PC-9 (cell line): Measurements from ENCODE around the gene ZFHX3. TPM values are rescaled to one million over a fixed set of nuclear protein-coding genes. Genes with fewer than 3 reads are reported as not detected.

Source experiments
- BruUV-seq: library from RNA; stranded (reverse); fragments of 400-500 nt; replicated peaks from 2 replicates; lab custom pipeline; 2021; lab: Mats Ljungman, UMichigan
- CTCF ChIA-PET: fragments of 300-600 bp; sonication (Branson Sonifier 250); formaldehyde crosslinking; loops from one replicate; lab custom pipeline; 2022; ENCODE audit warnings: antibody characterized with exemption; lab: Charles Lee
- POLR2A ChIA-PET: fragments of 300-600 bp; sonication (Branson Sonifier 250); formaldehyde crosslinking; loops from one replicate; lab custom pipeline; 2022; ENCODE audit warnings: antibody characterized with exemption; ENCODE audit not compliant: unreplicated experiment; lab: Charles Lee
- DNase-seq, 2 experiments: peaks; one replicate each; pipeline versions ENCODE4 v3.0.0 to v3.0.0-alpha.2; 2015 to 2022; ENCODE audit warnings: mixed read lengths in 1 of 2
- H2AFZ ChIP-seq: fragments of 200-600 bp; sonication (generic); 2 replicates; pipeline ENCODE4 v1.8.1; 2017; ENCODE audit warnings: antibody characterized with exemption
- H3F3A ChIP-seq: fragments of 200-600 bp; sonication (generic); 2 replicates; pipeline ENCODE4 v1.8.1; 2017; ENCODE audit warnings: antibody characterized with exemption, mild to moderate bottlenecking, low read depth; ENCODE audit not compliant: insufficient read depth
- H3K27ac ChIP-seq: fragments of 200-600 bp; sonication (generic); 2 replicates; pipeline ENCODE4 v1.6.1; 2016; ENCODE audit warnings: mixed run types
- H3K27me3 ChIP-seq: fragments of 200-600 bp; sonication (generic); 2 replicates; pipeline ENCODE4 v1.6.1; 2016; ENCODE audit warnings: low read depth, mixed run types; ENCODE audit not compliant: insufficient read depth
- H3K36me3 ChIP-seq: fragments of 200-600 bp; sonication (generic); 2 replicates; pipeline ENCODE4 v1.6.1; 2016; ENCODE audit warnings: low read depth, mixed run types
- H3K4me1 ChIP-seq: fragments of 200-600 bp; sonication (generic); replicated peaks from 2 replicates; pipeline ENCODE4 v1.6.1; 2016; ENCODE audit warnings: mixed run types; ENCODE audit not compliant: insufficient read depth
- H3K4me2 ChIP-seq: fragments of 200-600 bp; sonication (generic); 2 replicates; pipeline ENCODE4 v1.6.1; 2017; ENCODE audit warnings: mixed run types
- H3K4me3 ChIP-seq: fragments of 200-600 bp; sonication (generic); 2 replicates; pipeline ENCODE4 v1.6.1; 2016; ENCODE audit warnings: mixed run types
- H3K79me2 ChIP-seq: fragments of 200-600 bp; sonication (generic); 2 replicates; pipeline ENCODE4 v1.6.1; 2017; ENCODE audit warnings: low read depth, mixed run types
- H3K9me2 ChIP-seq: fragments of 200-600 bp; sonication (generic); 2 replicates; pipeline ENCODE4 v1.8.1; 2017; ENCODE audit warnings: mild to moderate bottlenecking; ENCODE audit not compliant: insufficient read depth
- H3K9me3 ChIP-seq: fragments of 200-600 bp; sonication (generic); 2 replicates; pipeline ENCODE4 v1.8.1; 2016; ENCODE audit warnings: low read depth; ENCODE audit not compliant: insufficient read depth
- H4K20me1 ChIP-seq: fragments of 200-600 bp; sonication (generic); 2 replicates; pipeline ENCODE4 v1.8.1; 2017; ENCODE audit not compliant: insufficient read depth
- EZH2 ChIP-seq: fragments of 200-600 bp; sonication (generic); IDR thresholded peaks from 2 replicates; pipeline ENCODE4 v1.8.0; 2017; ENCODE audit warnings: antibody characterized with exemption, low read depth
- intact Hi-C: fragments of 100-400 bp; cut with micrococcal nuclease; formaldehyde crosslinking; loops from one replicate; pipeline ENCODE4 v1.10.0; 2022; ENCODE audit not compliant: unreplicated experiment
- total RNA-seq: library from RNA; stranded (reverse); gene quantifications from 2 replicates; pipeline ENCODE4 v1.2.3, GENCODE V29; 2021
- TF ChIP-seq, protein P1 (sequence below): fragments of 200-600 bp; sonication (generic); conservative IDR thresholded peaks from 2 replicates; pipeline ENCODE4 v1.6.1; 2017; ENCODE audit warnings: mixed run types, antibody characterized with exemption, mild to moderate bottlenecking, moderate library complexity

The ZFHX3 gene
- total RNA-seq, 1 experiment from 2014 or later: 23.1 TPM

DNA sequence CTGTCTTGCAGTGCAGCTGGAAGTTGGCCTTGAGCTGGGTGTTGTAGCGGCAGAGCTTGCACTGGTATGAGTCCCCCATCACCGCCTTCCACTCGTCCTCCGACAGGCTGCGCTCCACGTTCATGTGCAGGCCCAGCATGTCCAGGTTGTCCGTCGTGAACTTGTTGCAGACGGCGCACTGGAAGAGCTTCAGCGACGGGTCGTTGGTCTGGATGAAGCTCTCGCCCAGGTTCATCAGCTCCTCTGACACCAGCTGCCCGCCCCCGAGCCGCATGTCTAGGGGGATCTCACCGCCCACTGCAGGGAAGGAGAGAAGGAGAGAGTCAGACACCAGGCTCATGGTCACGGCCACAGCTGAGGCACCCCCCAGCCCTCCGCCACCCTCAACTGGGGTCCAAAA is 97.3 kb downstream of the ZFHX3 start:
- H3K9me3 ChIP-seq: no peaks in the 10 kb centered on the region
- no peak for TF ChIP-seq EZH2
- TF ChIP-seq, protein P1, sequence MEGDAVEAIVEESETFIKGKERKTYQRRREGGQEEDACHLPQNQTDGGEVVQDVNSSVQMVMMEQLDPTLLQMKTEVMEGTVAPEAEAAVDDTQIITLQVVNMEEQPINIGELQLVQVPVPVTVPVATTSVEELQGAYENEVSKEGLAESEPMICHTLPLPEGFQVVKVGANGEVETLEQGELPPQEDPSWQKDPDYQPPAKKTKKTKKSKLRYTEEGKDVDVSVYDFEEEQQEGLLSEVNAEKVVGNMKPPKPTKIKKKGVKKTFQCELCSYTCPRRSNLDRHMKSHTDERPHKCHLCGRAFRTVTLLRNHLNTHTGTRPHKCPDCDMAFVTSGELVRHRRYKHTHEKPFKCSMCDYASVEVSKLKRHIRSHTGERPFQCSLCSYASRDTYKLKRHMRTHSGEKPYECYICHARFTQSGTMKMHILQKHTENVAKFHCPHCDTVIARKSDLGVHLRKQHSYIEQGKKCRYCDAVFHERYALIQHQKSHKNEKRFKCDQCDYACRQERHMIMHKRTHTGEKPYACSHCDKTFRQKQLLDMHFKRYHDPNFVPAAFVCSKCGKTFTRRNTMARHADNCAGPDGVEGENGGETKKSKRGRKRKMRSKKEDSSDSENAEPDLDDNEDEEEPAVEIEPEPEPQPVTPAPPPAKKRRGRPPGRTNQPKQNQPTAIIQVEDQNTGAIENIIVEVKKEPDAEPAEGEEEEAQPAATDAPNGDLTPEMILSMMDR: no peak
- H3K79me2 ChIP-seq: 0 out of 2 replicates have a peak, but pooled peaks cover 5% of the 10 kb centered on the region
- no peaks in the 10 kb centered on the region for H3K4me1 ChIP-seq
- H3K4me2 ChIP-seq: no peak overlapping the region
- 0 out of 2 replicates have a peak, but pooled peaks cover 5% of the 10 kb centered on the region for H3K36me3 ChIP-seq
- H4K20me1 ChIP-seq: peaks cover 4% of the 10 kb centered on the region; the same call in 1 of the 2 replicates
- DNase-seq: no peak
- no peak overlapping the region for H2AFZ ChIP-seq
- no peaks in the 10 kb centered on the region; the same call in 1 of the 2 replicates for H3F3A ChIP-seq
- POLR2A ChIA-PET: no interaction called here
- no peaks in the 10 kb centered on the region for H3K9me2 ChIP-seq
- no peak overlapping the region for H3K27ac ChIP-seq
- no peak overlapping the region for H3K4me3 ChIP-seq
- H3K27me3 ChIP-seq: no peaks in the 10 kb centered on the region
- no TSS peak for BruUV-seq
- intact Hi-C loops: no loop called here
- CTCF ChIA-PET: no interaction called here

GRCh38 chr16:72948238-72948829 is 99.6 kb downstream of the ZFHX3 start:
- Histone ChIP-seq H3K4me2 (no peak overlapping the region), H3K27me3 (no peaks in the 10 kb centered on the region), H3K4me3 (no peak overlapping the region), H2AFZ (no peak overlapping the region), H3K79me2 (peaks cover 14% of the 10 kb centered on the region; the same call in 1 of the 2 replicates), H3K4me1 (peaks cover 13% of the 10 kb centered on the region), H3K27ac (no peak overlapping the region), H3F3A (no peaks in the 10 kb centered on the region; the same call in none of the 2 replicates), H3K36me3 (0 out of 2 replicates have a peak, but pooled peaks cover 5% of the 10 kb centered on the region), H4K20me1 (peaks cover 7% of the 10 kb centered on the region), H3K9me2 (no peaks in the 10 kb centered on the region), H3K9me3 (no peaks in the 10 kb centered on the region)
- intact Hi-C loops: no loop called here
- ChIA-PET CTCF (no interaction called here), POLR2A (no interaction called here)
- TF ChIP-seq, protein P1: no peak
- TF ChIP-seq EZH2: no peak
- no peak for DNase-seq
- no TSS peak for BruUV-seq

GRCh38 chr16:72947379-72948237 is 100.3 kb downstream of the ZFHX3 start:
- Histone ChIP-seq H4K20me1 (peaks cover 7% of the 10 kb centered on the region), H3K9me2 (no peaks in the 10 kb centered on the region), H3K4me3 (no peak overlapping the region), H2AFZ (no peak overlapping the region), H3K4me1 (peaks cover 13% of the 10 kb centered on the region), H3K79me2 (peaks cover 21% of the 10 kb centered on the region; the same call in 1 of the 2 replicates), H3K9me3 (no peaks in the 10 kb centered on the region), H3K27ac (no peak overlapping the region), H3K27me3 (no peaks in the 10 kb centered on the region), H3F3A (no peaks in the 10 kb centered on the region; the same call in none of the 2 replicates), H3K4me2 (no peak overlapping the region), H3K36me3 (0 out of 2 replicates have a peak, but pooled peaks cover 5% of the 10 kb centered on the region)
- no TSS peak for BruUV-seq
- DNase-seq: no peak
- ChIA-PET CTCF (no interaction called here), POLR2A (no interaction called here)
- TF ChIP-seq, protein P1: no peak
- no peak for TF ChIP-seq EZH2
- intact Hi-C loops: no loop called here
